Activated CD8-positive, alpha-beta T cell treated with anti-CD3 and anti-CD28 coated beads for 36 hours (primary cell): ENCODE results near the gene SVEP1. TPM values are rescaled to one million over a fixed set of nuclear protein-coding genes. Genes with fewer than 3 reads are reported as not detected.
"Not testable (repeated sequence)": the region's sequence is repeated elsewhere in the genome, so short reads cannot be mapped to it uniquely, and the experiment has no call there.

Source experiments
- ATAC-seq: fragments of 200-7000 bp; cut with Tn5 transposase; one replicate; pipeline ENCODE4 v1.10.0; 2021; ENCODE audit warnings: mild to moderate bottlenecking, moderate library complexity
- CTCF ChIA-PET: fragments of 350-600 bp; sonication (Branson Sonifier 250); formaldehyde crosslinking; loops from one replicate; lab custom pipeline; 2021; ENCODE audit warnings: antibody characterized with exemption; lab: Charles Lee
- POLR2A ChIA-PET: fragments of 350-600 bp; sonication (Branson Sonifier 250); formaldehyde crosslinking; loops from one replicate; lab custom pipeline; 2021; ENCODE audit warnings: antibody characterized with exemption; lab: Charles Lee
- DNase-seq: peaks from one replicate; pipeline ENCODE4 v3.0.0-alpha.2; 2020
- H3K27ac Mint-ChIP-seq: one replicate; pipeline ENCODE4 v1.8.0; 2021; ENCODE audit warnings: mild to moderate bottlenecking, mixed read lengths
- H3K27me3 Mint-ChIP-seq: one replicate; pipeline ENCODE4 v1.8.0; 2021; ENCODE audit warnings: mixed read lengths
- H3K36me3 Mint-ChIP-seq: one replicate; pipeline ENCODE4 v1.8.0; 2021; ENCODE audit warnings: low read depth, mixed read lengths
- H3K4me1 Mint-ChIP-seq: one replicate; pipeline ENCODE4 v1.8.0; 2021; ENCODE audit warnings: low read depth, mixed read lengths
- H3K4me3 Mint-ChIP-seq: one replicate; pipeline ENCODE4 v1.8.0; 2021; ENCODE audit warnings: mild to moderate bottlenecking, moderate library complexity, mixed read lengths
- H3K9me3 Mint-ChIP-seq: one replicate; pipeline ENCODE4 v1.8.0; 2021; ENCODE audit warnings: mixed read lengths
- CTCF ChIP-seq: fragments of 200-600 bp; IDR thresholded peaks from one replicate; pipeline ENCODE4 v1.8.0; 2022; ENCODE audit warnings: antibody characterized with exemption, mild to moderate bottlenecking
- intact Hi-C: fragments of 100-400 bp; cut with micrococcal nuclease; formaldehyde crosslinking; loops from one replicate; pipeline ENCODE4 v1.10.0; 2022
- total RNA-seq, 2 experiments: library from RNA; stranded (reverse); gene quantifications; one replicate each; pipeline ENCODE4 v1.2.3, GENCODE V29; 2021

The SVEP1 gene
- total RNA-seq, 2 experiments from 2014 or later: not detected

DNA sequence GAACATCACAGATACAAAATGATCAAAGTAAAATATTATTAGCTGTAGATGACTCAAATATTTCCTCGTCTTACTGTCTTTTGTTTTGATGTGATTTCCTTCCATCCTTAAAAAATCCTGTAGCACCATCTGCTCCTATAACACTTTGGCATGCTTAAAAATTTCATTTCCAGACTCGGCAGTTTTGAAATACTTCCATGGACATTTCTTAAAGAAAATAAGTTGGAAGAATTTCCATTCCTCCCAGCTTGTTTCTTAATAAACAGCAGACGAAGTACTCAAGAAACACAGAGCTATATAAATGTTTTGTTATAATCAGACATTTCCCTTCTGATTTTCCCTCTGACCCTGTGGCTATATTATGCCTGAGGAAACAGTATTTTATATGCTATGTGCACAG lies 41.2 kb upstream of the SVEP1 start:
- Mint-ChIP-seq H3K36me3 (no peaks in the 10 kb centered on the region), H3K9me3 (no peaks in the 10 kb centered on the region)
- CTCF ChIA-PET: interaction anchor here (0.7 kb wide), 1 partner anchor 193 kb away, joined by 3 read pairs; no protein-coding TSS in a partner anchor

GRCh38 chr9:110619831-110620230 lies 40.3 kb upstream of the SVEP1 start:
- no peaks in the 10 kb centered on the region for H3K9me3 Mint-ChIP-seq
- ATAC-seq: no peak
- no peaks in the 10 kb centered on the region for H3K4me1 Mint-ChIP-seq
- no peak for DNase-seq
- CTCF ChIA-PET: interaction anchor here (1.6 kb wide), 1 partner anchor 437 kb away, joined by 5 read pairs; no protein-coding TSS in a partner anchor
- H3K4me3 Mint-ChIP-seq: no peak overlapping the region
- intact Hi-C loops: loop anchor here (10.0 kb wide), 1 partner anchor 175 kb away; no protein-coding TSS in a partner anchor
- H3K27me3 Mint-ChIP-seq: no peaks in the 10 kb centered on the region
- H3K36me3 Mint-ChIP-seq: no peaks in the 10 kb centered on the region
- H3K27ac Mint-ChIP-seq: no peak overlapping the region
- POLR2A ChIA-PET: no interaction called here
- TF ChIP-seq CTCF: no peak

More for the DNA sequence above, 41.2 kb upstream of the SVEP1 start:
- no peaks in the 10 kb centered on the region for H3K27me3 Mint-ChIP-seq
- TF ChIP-seq CTCF: no peak
- no peak overlapping the region for H3K27ac Mint-ChIP-seq
- DNase-seq: no peak
- POLR2A ChIA-PET: no interaction called here
- intact Hi-C loops: loop anchor here (10.0 kb wide), 1 partner anchor 176 kb away; no protein-coding TSS in a partner anchor
- H3K4me3 Mint-ChIP-seq: no peak overlapping the region
- ATAC-seq: no peak
- no peaks in the 10 kb centered on the region for H3K4me1 Mint-ChIP-seq

GRCh38 chr9:110615498-110615897 lies 36.0 kb upstream of the SVEP1 start:
- intact Hi-C loops: no loop called here
- no peak for TF ChIP-seq CTCF
- H3K4me3 Mint-ChIP-seq: no peak overlapping the region
- H3K9me3 Mint-ChIP-seq: no peaks in the 10 kb centered on the region
- no peaks in the 10 kb centered on the region for H3K27me3 Mint-ChIP-seq
- no peaks in the 10 kb centered on the region for H3K4me1 Mint-ChIP-seq
- CTCF ChIA-PET: interaction anchor here (1.2 kb wide), 1 partner anchor 434 kb away, joined by 3 read pairs; no protein-coding TSS in a partner anchor
- H3K36me3 Mint-ChIP-seq: no peaks in the 10 kb centered on the region
- POLR2A ChIA-PET: interaction anchor here (0.6 kb wide), 1 partner anchor 55 kb away, joined by 3 read pairs; no protein-coding TSS in a partner anchor
- no peak for DNase-seq
- ATAC-seq: no peak
- no peak overlapping the region for H3K27ac Mint-ChIP-seq

- POLR2A ChIA-PET, H3K4me1 Mint-ChIP-seq, H3K9me3 Mint-ChIP-seq, H3K36me3 Mint-ChIP-seq, CTCF ChIA-PET, ATAC-seq, H3K27ac Mint-ChIP-seq, H3K27me3 Mint-ChIP-seq, DNase-seq, intact Hi-C loops, H3K4me3 Mint-ChIP-seq: not testable (repeated sequence)
These were observed 35.0 kb upstream of the SVEP1 start for GRCh38 chr9:110614576-110614975.

DNA sequence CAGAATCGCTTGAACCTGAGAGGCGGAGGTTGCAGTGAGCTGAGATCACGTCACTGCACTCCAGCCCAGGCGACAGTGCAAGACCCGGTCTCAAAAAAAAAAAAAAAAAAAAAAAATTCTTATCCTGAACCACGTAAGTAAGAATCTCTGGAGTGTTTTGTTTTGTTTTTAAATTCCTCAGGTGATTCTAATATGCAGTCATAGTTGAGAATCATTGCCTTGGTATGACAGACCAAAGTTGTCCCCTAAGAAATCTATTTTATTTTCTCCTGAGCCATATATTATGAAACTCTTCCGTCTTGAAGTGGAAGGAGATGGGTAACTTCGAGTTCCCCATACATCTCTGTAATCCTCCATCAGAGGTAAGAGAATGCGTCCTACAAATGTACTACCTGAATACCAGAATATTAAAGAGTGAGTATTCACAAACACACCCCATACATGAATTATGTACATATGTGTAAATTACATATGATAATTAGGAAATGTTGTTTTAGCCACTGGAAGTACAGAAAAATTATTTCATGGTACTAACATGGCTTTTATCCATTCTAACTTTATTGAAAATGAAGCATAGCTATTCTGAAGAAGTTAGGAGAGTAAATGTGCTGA lies 26.7 kb upstream of the SVEP1 start:
- CTCF ChIA-PET: no interaction called here
- POLR2A ChIA-PET: no interaction called here
- H3K27ac Mint-ChIP-seq: no peak overlapping the region
- no peak for TF ChIP-seq CTCF
- intact Hi-C loops: no loop called here
- H3K36me3 Mint-ChIP-seq: no peaks in the 10 kb centered on the region
- peaks cover 2% of the 10 kb centered on the region for H3K9me3 Mint-ChIP-seq
- no peak for DNase-seq
- no peak overlapping the region for H3K4me3 Mint-ChIP-seq
- no peak for ATAC-seq
- H3K4me1 Mint-ChIP-seq: no peaks in the 10 kb centered on the region
- peaks cover 3% of the 10 kb centered on the region for H3K27me3 Mint-ChIP-seq
